PC-9 (cell line): ENCODE results near the gene CDH12. TPM values are rescaled to one million over a fixed set of nuclear protein-coding genes. Genes with fewer than 3 reads are reported as not detected.

Experiments used
- BruUV-seq: library from RNA; stranded (reverse); fragments of 400-500 nt; replicated peaks from 2 replicates; lab custom pipeline; 2021; lab: Mats Ljungman, UMichigan
- CTCF ChIA-PET: fragments of 300-600 bp; sonication (Branson Sonifier 250); formaldehyde crosslinking; loops from one replicate; lab custom pipeline; 2022; ENCODE audit warnings: antibody characterized with exemption; lab: Charles Lee
- POLR2A ChIA-PET: fragments of 300-600 bp; sonication (Branson Sonifier 250); formaldehyde crosslinking; loops from one replicate; lab custom pipeline; 2022; ENCODE audit warnings: antibody characterized with exemption; ENCODE audit not compliant: unreplicated experiment; lab: Charles Lee
- DNase-seq, 2 experiments: peaks; one replicate each; pipeline versions ENCODE4 v3.0.0 to v3.0.0-alpha.2; 2015 to 2022; ENCODE audit warnings: mixed read lengths in 1 of 2
- H2AFZ ChIP-seq: fragments of 200-600 bp; sonication (generic); 2 replicates; pipeline ENCODE4 v1.8.1; 2017; ENCODE audit warnings: antibody characterized with exemption
- H3F3A ChIP-seq: fragments of 200-600 bp; sonication (generic); 2 replicates; pipeline ENCODE4 v1.8.1; 2017; ENCODE audit warnings: antibody characterized with exemption, mild to moderate bottlenecking, low read depth; ENCODE audit not compliant: insufficient read depth
- H3K27ac ChIP-seq: fragments of 200-600 bp; sonication (generic); 2 replicates; pipeline ENCODE4 v1.6.1; 2016; ENCODE audit warnings: mixed run types
- H3K27me3 ChIP-seq: fragments of 200-600 bp; sonication (generic); 2 replicates; pipeline ENCODE4 v1.6.1; 2016; ENCODE audit warnings: low read depth, mixed run types; ENCODE audit not compliant: insufficient read depth
- H3K36me3 ChIP-seq: fragments of 200-600 bp; sonication (generic); 2 replicates; pipeline ENCODE4 v1.6.1; 2016; ENCODE audit warnings: low read depth, mixed run types
- H3K4me1 ChIP-seq: fragments of 200-600 bp; sonication (generic); replicated peaks from 2 replicates; pipeline ENCODE4 v1.6.1; 2016; ENCODE audit warnings: mixed run types; ENCODE audit not compliant: insufficient read depth
- H3K4me2 ChIP-seq: fragments of 200-600 bp; sonication (generic); 2 replicates; pipeline ENCODE4 v1.6.1; 2017; ENCODE audit warnings: mixed run types
- H3K4me3 ChIP-seq: fragments of 200-600 bp; sonication (generic); 2 replicates; pipeline ENCODE4 v1.6.1; 2016; ENCODE audit warnings: mixed run types
- H3K79me2 ChIP-seq: fragments of 200-600 bp; sonication (generic); 2 replicates; pipeline ENCODE4 v1.6.1; 2017; ENCODE audit warnings: low read depth, mixed run types
- H3K9me2 ChIP-seq: fragments of 200-600 bp; sonication (generic); 2 replicates; pipeline ENCODE4 v1.8.1; 2017; ENCODE audit warnings: mild to moderate bottlenecking; ENCODE audit not compliant: insufficient read depth
- H3K9me3 ChIP-seq: fragments of 200-600 bp; sonication (generic); 2 replicates; pipeline ENCODE4 v1.8.1; 2016; ENCODE audit warnings: low read depth; ENCODE audit not compliant: insufficient read depth
- H4K20me1 ChIP-seq: fragments of 200-600 bp; sonication (generic); 2 replicates; pipeline ENCODE4 v1.8.1; 2017; ENCODE audit not compliant: insufficient read depth
- CTCF ChIP-seq: fragments of 200-600 bp; sonication (generic); conservative IDR thresholded peaks from 2 replicates; pipeline ENCODE4 v1.6.1; 2017; ENCODE audit warnings: mixed run types, antibody characterized with exemption, mild to moderate bottlenecking, moderate library complexity
- EZH2 ChIP-seq: fragments of 200-600 bp; sonication (generic); IDR thresholded peaks from 2 replicates; pipeline ENCODE4 v1.8.0; 2017; ENCODE audit warnings: antibody characterized with exemption, low read depth
- intact Hi-C: fragments of 100-400 bp; cut with micrococcal nuclease; formaldehyde crosslinking; loops from one replicate; pipeline ENCODE4 v1.10.0; 2022; ENCODE audit not compliant: unreplicated experiment
- total RNA-seq: library from RNA; stranded (reverse); gene quantifications from 2 replicates; pipeline ENCODE4 v1.2.3, GENCODE V29; 2021

Gene CDH12
- total RNA-seq, 1 experiment from 2014 or later, result not detected

DNA sequence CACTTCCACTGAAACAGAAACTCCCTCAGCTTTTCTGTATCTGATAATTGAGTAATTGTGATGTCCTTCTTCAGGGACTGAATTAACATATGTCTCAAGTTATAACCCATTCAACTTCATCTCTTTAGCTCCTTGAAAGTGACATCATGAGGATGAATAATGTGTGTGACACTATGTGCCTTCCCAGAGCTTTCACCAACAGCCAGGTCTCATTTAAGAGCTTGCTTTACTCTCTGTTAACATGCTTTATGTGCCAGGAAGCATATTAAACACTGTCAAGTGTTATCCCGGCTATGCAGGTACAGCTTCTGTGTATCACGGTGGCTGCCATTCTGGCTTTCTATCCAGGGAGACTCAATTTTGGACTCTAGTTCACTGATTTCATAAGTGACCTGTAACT lies 799.9 kb downstream of the CDH12 start:
- Histone ChIP-seq H3K9me2 (no peaks in the 10 kb centered on the region), H4K20me1 (no peaks in the 10 kb centered on the region), H3F3A (no peaks in the 10 kb centered on the region), H3K4me2 (no peak overlapping the region), H3K79me2 (no peaks in the 10 kb centered on the region), H3K4me1 (no peaks in the 10 kb centered on the region), H3K36me3 (no peaks in the 10 kb centered on the region), H3K27me3 (no peaks in the 10 kb centered on the region), H3K9me3 (no peaks in the 10 kb centered on the region), H2AFZ (no peak overlapping the region), H3K4me3 (no peak overlapping the region), H3K27ac (no peak overlapping the region)
- DNase-seq, result no peak
- ChIA-PET POLR2A (interaction anchor here (0.6 kb wide), 2 partner anchors 357 to 1772 kb away, joined by 3 to 4 read pairs; no protein-coding TSS in a partner anchor), CTCF (no interaction called here)
- intact Hi-C loops, result no loop called here
- TF ChIP-seq EZH2, result no peak
- TF ChIP-seq CTCF, result no peak
- BruUV-seq, result no TSS peak

DNA sequence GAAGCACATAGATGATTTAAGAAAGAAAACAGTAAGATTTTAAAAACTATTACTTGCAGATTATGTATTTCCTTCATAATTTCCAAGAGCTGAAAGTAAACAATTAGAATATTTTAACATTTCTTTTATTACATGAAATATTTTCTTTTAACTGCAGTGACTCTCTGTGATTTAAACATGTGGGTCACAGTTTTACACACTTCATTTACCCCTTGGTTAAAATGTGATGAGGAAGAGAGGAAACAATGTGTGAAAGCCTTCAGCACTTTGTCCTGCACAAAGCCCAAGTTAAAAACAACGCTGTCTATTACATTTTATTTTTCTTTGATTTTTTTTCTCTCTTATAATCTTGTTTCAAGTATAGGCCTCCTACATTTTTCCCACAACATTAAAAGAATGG lies 801.3 kb downstream of the CDH12 start:
- no peak overlapping the region for H2AFZ ChIP-seq
- no peak for DNase-seq
- no peaks in the 10 kb centered on the region for H3K79me2 ChIP-seq
- intact Hi-C loops, result no loop called here
- POLR2A ChIA-PET, result no interaction called here
- H3K4me1 ChIP-seq, result no peaks in the 10 kb centered on the region
- H3K27ac ChIP-seq, result no peak overlapping the region
- no TSS peak for BruUV-seq
- CTCF ChIA-PET, result no interaction called here
- H3K9me3 ChIP-seq, result no peaks in the 10 kb centered on the region
- no peaks in the 10 kb centered on the region for H3K36me3 ChIP-seq
- no peaks in the 10 kb centered on the region for H3F3A ChIP-seq
- no peaks in the 10 kb centered on the region for H3K9me2 ChIP-seq
- H4K20me1 ChIP-seq, result no peaks in the 10 kb centered on the region
- no peak overlapping the region for H3K4me3 ChIP-seq
- no peak overlapping the region for H3K4me2 ChIP-seq
- no peak for TF ChIP-seq CTCF
- TF ChIP-seq EZH2, result no peak
- no peaks in the 10 kb centered on the region for H3K27me3 ChIP-seq

DNA sequence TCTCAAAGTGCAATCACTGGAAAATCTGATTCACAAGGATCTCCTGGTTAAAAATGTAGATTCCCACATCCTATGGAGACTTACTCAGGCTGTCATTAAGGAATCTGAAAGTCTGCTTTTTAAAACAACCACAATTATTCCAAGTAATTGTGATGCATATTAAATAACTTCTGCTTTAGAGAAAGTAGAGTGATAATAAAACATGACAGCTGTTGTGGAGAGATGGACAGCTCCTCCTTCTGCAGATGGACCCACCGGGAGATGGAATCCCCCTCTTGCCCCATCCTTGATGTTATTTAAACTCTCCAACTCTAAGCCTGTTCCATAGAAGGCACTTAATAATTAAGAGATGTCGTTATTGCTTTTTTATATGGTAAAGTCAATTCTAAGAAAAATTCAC lies 802.2 kb downstream of the CDH12 start:
- no peaks in the 10 kb centered on the region for H4K20me1 ChIP-seq
- BruUV-seq, result no TSS peak
- H3K27me3 ChIP-seq, result no peaks in the 10 kb centered on the region
- no peak for TF ChIP-seq CTCF
- TF ChIP-seq EZH2, result no peak
- H3K79me2 ChIP-seq, result no peaks in the 10 kb centered on the region
- H2AFZ ChIP-seq, result no peak overlapping the region
- no peak overlapping the region for H3K4me2 ChIP-seq
- no peaks in the 10 kb centered on the region for H3K9me2 ChIP-seq
- H3K4me1 ChIP-seq, result no peaks in the 10 kb centered on the region
- intact Hi-C loops, result no loop called here
- H3F3A ChIP-seq, result no peaks in the 10 kb centered on the region
- H3K27ac ChIP-seq, result no peak overlapping the region
- H3K4me3 ChIP-seq, result no peak overlapping the region
- no peaks in the 10 kb centered on the region for H3K9me3 ChIP-seq
- POLR2A ChIA-PET, result no interaction called here
- H3K36me3 ChIP-seq, result no peaks in the 10 kb centered on the region
- no peak for DNase-seq
- CTCF ChIA-PET, result interaction anchor here (1.1 kb wide), 1 partner anchor 11 kb away, joined by 3 read pairs; no protein-coding TSS in a partner anchor
